WTC11 (cell line): ENCODE measurements around the gene ARHGAP22. TPM values are rescaled to one million over a fixed set of nuclear protein-coding genes. Genes with fewer than 3 reads are reported as not detected.

ENCODE experiments used
- ATAC-seq: fragments of 200-7000 bp; cut with Tn5 transposase; 2 replicates; pipeline ENCODE4 v1.10.0; 2021; ENCODE audit warnings: mild to moderate bottlenecking, moderate library complexity
- CTCF ChIA-PET: fragments of 300-600 bp; sonication (Branson Sonifier 250); formaldehyde crosslinking; loops from one replicate; lab custom pipeline; 2021; ENCODE audit warnings: antibody characterized with exemption; lab: Charles Lee
- POLR2A ChIA-PET: fragments of 350-600 bp; sonication (Branson Sonifier 250); formaldehyde crosslinking; loops from one replicate; lab custom pipeline; 2021; ENCODE audit warnings: antibody characterized with exemption; lab: Charles Lee
- DNase-seq: peaks from one replicate; pipeline ENCODE4 v3.0.0; 2021; ENCODE audit warnings: low spot score
- H3K27ac Mint-ChIP-seq: 2 replicates; pipeline ENCODE4 v1.8.0; 2021; ENCODE audit warnings: mixed read lengths
- H3K27me3 Mint-ChIP-seq: 2 replicates; pipeline ENCODE4 v1.8.0; 2021; ENCODE audit warnings: low read depth, mild to moderate bottlenecking, moderate library complexity, mixed read lengths
- H3K36me3 Mint-ChIP-seq: 2 replicates; pipeline ENCODE4 v1.8.0; 2021; ENCODE audit warnings: mixed read lengths
- H3K4me1 Mint-ChIP-seq: 2 replicates; pipeline ENCODE4 v1.8.0; 2022; ENCODE audit warnings: mixed read lengths
- H3K4me3 Mint-ChIP-seq: 2 replicates; pipeline ENCODE4 v1.8.0; 2021; ENCODE audit warnings: mild to moderate bottlenecking, moderate library complexity, mixed read lengths
- H3K9me3 Mint-ChIP-seq: 2 replicates; pipeline ENCODE4 v1.8.0; 2021; ENCODE audit warnings: mixed read lengths
- ATF1 ChIP-seq: sonication (generic); formaldehyde crosslinking; IDR thresholded peaks from 2 replicates; pipeline ENCODE4 v1.8.1; 2023; ENCODE audit warnings: mild to moderate bottlenecking, moderate library complexity, missing genetic modification reagents
- ELF4 ChIP-seq: sonication (generic); formaldehyde crosslinking; IDR thresholded peaks from 2 replicates; pipeline ENCODE4 v1.8.1; 2022; ENCODE audit warnings: low read depth, mild to moderate bottlenecking, moderate library complexity, missing genetic modification reagents
- EMX1 ChIP-seq: fragments of 250-450 bp; sonication (Bioruptor Pico); IDR thresholded peaks from 2 replicates; pipeline ENCODE4 v1.8.0; 2021; ENCODE audit warnings: mild to moderate bottlenecking
- FOXJ3 ChIP-seq: sonication (generic); formaldehyde crosslinking; IDR thresholded peaks from 2 replicates; pipeline ENCODE4 v1.9.0; 2021; ENCODE audit warnings: missing genetic modification reagents, mild to moderate bottlenecking, borderline replicate concordance
- FOXP4 ChIP-seq: sonication (generic); formaldehyde crosslinking; IDR thresholded peaks from 2 replicates; pipeline ENCODE4 v1.8.0; 2022; ENCODE audit warnings: mild to moderate bottlenecking, missing genetic modification reagents
- GRHL2 ChIP-seq: fragments of 250-450 bp; sonication (Bioruptor Pico); IDR thresholded peaks from 2 replicates; pipeline ENCODE4 v1.8.0; 2022; ENCODE audit warnings: mild to moderate bottlenecking, moderate library complexity; ENCODE audit not compliant: insufficient replicate concordance, severe bottlenecking
- GTF2I ChIP-seq: fragments of 250-450 bp; sonication (Bioruptor Pico); conservative IDR thresholded peaks from 2 replicates; pipeline ENCODE4 v1.4.0; 2021; ENCODE audit warnings: mild to moderate bottlenecking
- KAT7 ChIP-seq: sonication (generic); formaldehyde crosslinking; IDR thresholded peaks from 2 replicates; pipeline ENCODE4 v1.8.1; 2023; ENCODE audit warnings: missing genetic modification reagents, mild to moderate bottlenecking, borderline replicate concordance
- OVOL2 ChIP-seq: fragments of 250-450 bp; sonication (Bioruptor Pico); IDR thresholded peaks from 2 replicates; pipeline ENCODE4 v1.9.0; 2021; ENCODE audit warnings: mild to moderate bottlenecking, borderline replicate concordance
- RORB ChIP-seq: fragments of 250-450 bp; sonication (Bioruptor Pico); IDR thresholded peaks from 2 replicates; pipeline ENCODE4 v1.9.0; 2021; ENCODE audit warnings: mild to moderate bottlenecking
- SMAD3 ChIP-seq: sonication (generic); formaldehyde crosslinking; IDR thresholded peaks from 2 replicates; pipeline ENCODE4 v1.8.0; 2022; ENCODE audit warnings: missing genetic modification reagents, mild to moderate bottlenecking, borderline replicate concordance
- TP53 ChIP-seq: sonication (generic); formaldehyde crosslinking; IDR thresholded peaks from 2 replicates; pipeline ENCODE4 v1.8.1; 2023; ENCODE audit warnings: mild to moderate bottlenecking, missing genetic modification reagents
- ZNF138 ChIP-seq: sonication (generic); formaldehyde crosslinking; conservative IDR thresholded peaks from 2 replicates; pipeline ENCODE4 v1.8.1; 2022; ENCODE audit warnings: mild to moderate bottlenecking, moderate library complexity, missing genetic modification reagents
- total RNA-seq: library from RNA; stranded (reverse); gene quantifications from 3 replicates; pipeline ENCODE4 v1.2.3, GENCODE V29; 2021
- TF ChIP-seq, protein P1 (sequence below): sonication (generic); formaldehyde crosslinking; IDR thresholded peaks from 2 replicates; pipeline ENCODE4 v1.8.0; 2022; ENCODE audit warnings: mild to moderate bottlenecking, missing genetic modification reagents
- TF ChIP-seq, protein P2 (sequence below): sonication (generic); formaldehyde crosslinking; IDR thresholded peaks from 2 replicates; pipeline ENCODE4 v1.8.1; 2023; ENCODE audit warnings: mild to moderate bottlenecking, missing genetic modification reagents
- TF ChIP-seq, protein P3 (sequence below): sonication (generic); formaldehyde crosslinking; IDR thresholded peaks from 2 replicates; pipeline ENCODE4 v1.8.1; 2022; ENCODE audit warnings: mild to moderate bottlenecking, missing genetic modification reagents, moderate library complexity, borderline replicate concordance
- TF ChIP-seq, protein P4 (sequence below): fragments of 250-450 bp; sonication (Bioruptor Pico); IDR thresholded peaks from 2 replicates; pipeline ENCODE4 v1.9.0; 2021; ENCODE audit warnings: mild to moderate bottlenecking, borderline replicate concordance
- TF ChIP-seq, protein P5 (sequence below): sonication (generic); formaldehyde crosslinking; IDR thresholded peaks from 2 replicates; pipeline ENCODE4 v1.8.0; 2023; ENCODE audit warnings: missing genetic modification reagents
- TF ChIP-seq, protein P6 (sequence below): fragments of 250-450 bp; sonication (Bioruptor Pico); IDR thresholded peaks from 2 replicates; pipeline ENCODE4 v1.9.0; 2021; ENCODE audit warnings: mild to moderate bottlenecking

The ARHGAP22 gene
- total RNA-seq, 1 experiment from 2014 or later = 8.6 TPM

DNA sequence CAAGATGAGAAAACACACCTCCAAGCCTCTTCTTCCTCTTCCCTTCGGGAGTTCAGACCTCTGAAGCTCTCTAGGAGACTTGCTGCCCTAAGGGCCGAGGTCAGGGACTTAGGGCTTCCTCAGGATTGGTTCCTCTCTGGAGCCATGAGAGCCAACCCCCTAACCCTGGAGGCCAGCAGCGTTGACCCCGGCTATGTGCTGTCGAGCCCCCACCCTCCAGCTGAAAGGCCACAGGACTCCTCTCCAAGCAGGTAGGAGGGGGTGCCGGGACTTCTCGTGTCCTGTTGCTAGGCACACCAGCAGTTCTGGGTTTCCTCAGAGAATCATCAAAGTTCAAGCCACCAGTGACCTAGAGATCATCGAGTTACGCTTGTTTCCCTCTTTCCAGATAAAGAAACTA, 87.4 kb downstream of the ARHGAP22 start:
- DNase-seq (no peak), ATAC-seq (no peak)
- peaks cover 26% of the 10 kb centered on the region for H3K4me1 Mint-ChIP-seq
- H3K4me3 Mint-ChIP-seq = no peak overlapping the region
- ChIA-PET CTCF (interaction anchor here (1.2 kb wide), 1 partner anchor 35 kb away, joined by 3 read pairs; no protein-coding TSS in a partner anchor), POLR2A (no interaction called here)
- H3K9me3 Mint-ChIP-seq = peaks cover 29% of the 10 kb centered on the region
- TF ChIP-seq ELF4 (CRISPR knock-in tag) (no peak), GTF2I (no peak), FOXJ3 (CRISPR knock-in tag) (no peak), ATF1 (CRISPR knock-in tag) (no peak), OVOL2 (CRISPR knock-in tag) (no peak), TP53 (no peak), GRHL2 (no peak), KAT7 (CRISPR knock-in tag) (no peak), EMX1 (CRISPR knock-in tag) (no peak)
- TF ChIP-seq, protein P1, sequence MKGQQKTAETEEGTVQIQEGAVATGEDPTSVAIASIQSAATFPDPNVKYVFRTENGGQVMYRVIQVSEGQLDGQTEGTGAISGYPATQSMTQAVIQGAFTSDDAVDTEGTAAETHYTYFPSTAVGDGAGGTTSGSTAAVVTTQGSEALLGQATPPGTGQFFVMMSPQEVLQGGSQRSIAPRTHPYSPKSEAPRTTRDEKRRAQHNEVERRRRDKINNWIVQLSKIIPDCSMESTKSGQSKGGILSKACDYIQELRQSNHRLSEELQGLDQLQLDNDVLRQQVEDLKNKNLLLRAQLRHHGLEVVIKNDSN (CRISPR knock-in tag) = no peak
- TF ChIP-seq, protein P2, sequence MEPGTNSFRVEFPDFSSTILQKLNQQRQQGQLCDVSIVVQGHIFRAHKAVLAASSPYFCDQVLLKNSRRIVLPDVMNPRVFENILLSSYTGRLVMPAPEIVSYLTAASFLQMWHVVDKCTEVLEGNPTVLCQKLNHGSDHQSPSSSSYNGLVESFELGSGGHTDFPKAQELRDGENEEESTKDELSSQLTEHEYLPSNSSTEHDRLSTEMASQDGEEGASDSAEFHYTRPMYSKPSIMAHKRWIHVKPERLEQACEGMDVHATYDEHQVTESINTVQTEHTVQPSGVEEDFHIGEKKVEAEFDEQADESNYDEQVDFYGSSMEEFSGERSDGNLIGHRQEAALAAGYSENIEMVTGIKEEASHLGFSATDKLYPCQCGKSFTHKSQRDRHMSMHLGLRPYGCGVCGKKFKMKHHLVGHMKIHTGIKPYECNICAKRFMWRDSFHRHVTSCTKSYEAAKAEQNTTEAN (CRISPR knock-in tag) = no peak
- TF ChIP-seq, protein P3, sequence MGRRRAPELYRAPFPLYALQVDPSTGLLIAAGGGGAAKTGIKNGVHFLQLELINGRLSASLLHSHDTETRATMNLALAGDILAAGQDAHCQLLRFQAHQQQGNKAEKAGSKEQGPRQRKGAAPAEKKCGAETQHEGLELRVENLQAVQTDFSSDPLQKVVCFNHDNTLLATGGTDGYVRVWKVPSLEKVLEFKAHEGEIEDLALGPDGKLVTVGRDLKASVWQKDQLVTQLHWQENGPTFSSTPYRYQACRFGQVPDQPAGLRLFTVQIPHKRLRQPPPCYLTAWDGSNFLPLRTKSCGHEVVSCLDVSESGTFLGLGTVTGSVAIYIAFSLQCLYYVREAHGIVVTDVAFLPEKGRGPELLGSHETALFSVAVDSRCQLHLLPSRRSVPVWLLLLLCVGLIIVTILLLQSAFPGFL (CRISPR knock-in tag) = no peak
- TF ChIP-seq, protein P4, sequence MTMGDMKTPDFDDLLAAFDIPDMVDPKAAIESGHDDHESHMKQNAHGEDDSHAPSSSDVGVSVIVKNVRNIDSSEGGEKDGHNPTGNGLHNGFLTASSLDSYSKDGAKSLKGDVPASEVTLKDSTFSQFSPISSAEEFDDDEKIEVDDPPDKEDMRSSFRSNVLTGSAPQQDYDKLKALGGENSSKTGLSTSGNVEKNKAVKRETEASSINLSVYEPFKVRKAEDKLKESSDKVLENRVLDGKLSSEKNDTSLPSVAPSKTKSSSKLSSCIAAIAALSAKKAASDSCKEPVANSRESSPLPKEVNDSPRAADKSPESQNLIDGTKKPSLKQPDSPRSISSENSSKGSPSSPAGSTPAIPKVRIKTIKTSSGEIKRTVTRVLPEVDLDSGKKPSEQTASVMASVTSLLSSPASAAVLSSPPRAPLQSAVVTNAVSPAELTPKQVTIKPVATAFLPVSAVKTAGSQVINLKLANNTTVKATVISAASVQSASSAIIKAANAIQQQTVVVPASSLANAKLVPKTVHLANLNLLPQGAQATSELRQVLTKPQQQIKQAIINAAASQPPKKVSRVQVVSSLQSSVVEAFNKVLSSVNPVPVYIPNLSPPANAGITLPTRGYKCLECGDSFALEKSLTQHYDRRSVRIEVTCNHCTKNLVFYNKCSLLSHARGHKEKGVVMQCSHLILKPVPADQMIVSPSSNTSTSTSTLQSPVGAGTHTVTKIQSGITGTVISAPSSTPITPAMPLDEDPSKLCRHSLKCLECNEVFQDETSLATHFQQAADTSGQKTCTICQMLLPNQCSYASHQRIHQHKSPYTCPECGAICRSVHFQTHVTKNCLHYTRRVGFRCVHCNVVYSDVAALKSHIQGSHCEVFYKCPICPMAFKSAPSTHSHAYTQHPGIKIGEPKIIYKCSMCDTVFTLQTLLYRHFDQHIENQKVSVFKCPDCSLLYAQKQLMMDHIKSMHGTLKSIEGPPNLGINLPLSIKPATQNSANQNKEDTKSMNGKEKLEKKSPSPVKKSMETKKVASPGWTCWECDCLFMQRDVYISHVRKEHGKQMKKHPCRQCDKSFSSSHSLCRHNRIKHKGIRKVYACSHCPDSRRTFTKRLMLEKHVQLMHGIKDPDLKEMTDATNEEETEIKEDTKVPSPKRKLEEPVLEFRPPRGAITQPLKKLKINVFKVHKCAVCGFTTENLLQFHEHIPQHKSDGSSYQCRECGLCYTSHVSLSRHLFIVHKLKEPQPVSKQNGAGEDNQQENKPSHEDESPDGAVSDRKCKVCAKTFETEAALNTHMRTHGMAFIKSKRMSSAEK (CRISPR knock-in tag) = no peak
- TF ChIP-seq, protein P5, sequence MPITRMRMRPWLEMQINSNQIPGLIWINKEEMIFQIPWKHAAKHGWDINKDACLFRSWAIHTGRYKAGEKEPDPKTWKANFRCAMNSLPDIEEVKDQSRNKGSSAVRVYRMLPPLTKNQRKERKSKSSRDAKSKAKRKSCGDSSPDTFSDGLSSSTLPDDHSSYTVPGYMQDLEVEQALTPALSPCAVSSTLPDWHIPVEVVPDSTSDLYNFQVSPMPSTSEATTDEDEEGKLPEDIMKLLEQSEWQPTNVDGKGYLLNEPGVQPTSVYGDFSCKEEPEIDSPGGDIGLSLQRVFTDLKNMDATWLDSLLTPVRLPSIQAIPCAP (CRISPR knock-in tag) = no peak
- H3K36me3 Mint-ChIP-seq = peaks cover 26% of the 10 kb centered on the region
- no peaks in the 10 kb centered on the region for H3K27me3 Mint-ChIP-seq
- H3K27ac Mint-ChIP-seq = no peak overlapping the region

DNA sequence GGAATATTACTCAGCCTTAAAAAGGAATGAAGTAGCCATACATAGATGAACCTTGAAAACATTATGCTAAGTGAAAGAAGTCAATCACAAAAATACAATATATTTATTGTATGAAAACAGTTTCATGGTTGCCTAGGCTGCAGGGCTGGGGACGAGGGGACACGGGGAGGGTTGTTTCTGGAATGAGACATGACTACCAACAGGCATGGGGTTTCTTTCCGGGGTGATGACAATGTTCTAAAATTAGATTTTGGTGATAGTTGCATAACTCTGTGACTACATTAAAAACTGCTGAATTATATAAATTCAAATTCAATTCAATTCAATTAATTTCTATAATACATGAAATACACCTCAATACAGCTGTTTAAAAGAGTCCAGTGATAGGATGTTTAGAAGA, 88.0 kb downstream of the ARHGAP22 start:
- TF ChIP-seq FOXP4 (CRISPR knock-in tag) (no peak), SMAD3 (CRISPR knock-in tag) (no peak), OVOL2 (CRISPR knock-in tag) (no peak), ZNF138 (no peak), RORB (CRISPR knock-in tag) (no peak)
- TF ChIP-seq, protein P3 (CRISPR knock-in tag) = no peak
- TF ChIP-seq, protein P6, sequence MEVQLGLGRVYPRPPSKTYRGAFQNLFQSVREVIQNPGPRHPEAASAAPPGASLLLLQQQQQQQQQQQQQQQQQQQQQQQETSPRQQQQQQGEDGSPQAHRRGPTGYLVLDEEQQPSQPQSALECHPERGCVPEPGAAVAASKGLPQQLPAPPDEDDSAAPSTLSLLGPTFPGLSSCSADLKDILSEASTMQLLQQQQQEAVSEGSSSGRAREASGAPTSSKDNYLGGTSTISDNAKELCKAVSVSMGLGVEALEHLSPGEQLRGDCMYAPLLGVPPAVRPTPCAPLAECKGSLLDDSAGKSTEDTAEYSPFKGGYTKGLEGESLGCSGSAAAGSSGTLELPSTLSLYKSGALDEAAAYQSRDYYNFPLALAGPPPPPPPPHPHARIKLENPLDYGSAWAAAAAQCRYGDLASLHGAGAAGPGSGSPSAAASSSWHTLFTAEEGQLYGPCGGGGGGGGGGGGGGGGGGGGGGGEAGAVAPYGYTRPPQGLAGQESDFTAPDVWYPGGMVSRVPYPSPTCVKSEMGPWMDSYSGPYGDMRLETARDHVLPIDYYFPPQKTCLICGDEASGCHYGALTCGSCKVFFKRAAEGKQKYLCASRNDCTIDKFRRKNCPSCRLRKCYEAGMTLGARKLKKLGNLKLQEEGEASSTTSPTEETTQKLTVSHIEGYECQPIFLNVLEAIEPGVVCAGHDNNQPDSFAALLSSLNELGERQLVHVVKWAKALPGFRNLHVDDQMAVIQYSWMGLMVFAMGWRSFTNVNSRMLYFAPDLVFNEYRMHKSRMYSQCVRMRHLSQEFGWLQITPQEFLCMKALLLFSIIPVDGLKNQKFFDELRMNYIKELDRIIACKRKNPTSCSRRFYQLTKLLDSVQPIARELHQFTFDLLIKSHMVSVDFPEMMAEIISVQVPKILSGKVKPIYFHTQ (CRISPR knock-in tag) = no peak
- TF ChIP-seq, all 79 proteins: peak for 0
- no peak overlapping the region for H3K4me3 Mint-ChIP-seq
- peaks cover 26% of the 10 kb centered on the region for H3K36me3 Mint-ChIP-seq
- H3K27me3 Mint-ChIP-seq = no peaks in the 10 kb centered on the region
- peaks cover 29% of the 10 kb centered on the region for H3K9me3 Mint-ChIP-seq
- H3K27ac Mint-ChIP-seq = no peak overlapping the region
- ATAC-seq = no peak
- CTCF ChIA-PET = no interaction called here
- H3K4me1 Mint-ChIP-seq = peaks cover 29% of the 10 kb centered on the region
- no peak for DNase-seq
- POLR2A ChIA-PET = no interaction called here
